ENCODE data around the gene CHCT1. TPM values are rescaled to one million over a fixed set of nuclear protein-coding genes. Genes with fewer than 3 reads are reported as not detected.
"Not testable (repeated sequence)": the region's sequence is repeated elsewhere in the genome, so short reads cannot be mapped to it uniquely, and the experiment has no call there.

The CHCT1 gene
- total and polyA plus RNA-seq, 12 donors = 0.37 to 0.41 TPM; not detected in 10

GRCh38 chr17:60412701-60413100 lies 9.6 kb upstream of the CHCT1 start:
- no peak overlapping the region for H3K4me3 ChIP-seq
- H3K27ac ChIP-seq = no peak overlapping the region
- DNase-seq = no peak
- 70 to 83% (median 73%) methylated on average over 3 of the region's 3 CpGs for WGBS, 4 donors
- intact Hi-C loops (cut with DNase I) = no loop called here
- H3K9me3 ChIP-seq (replicated peaks in 1 of 3) = no peaks in the 10 kb centered on the region
- H3K27me3 ChIP-seq = no peaks in the 10 kb centered on the region
- TF ChIP-seq CTCF (IDR thresholded peaks at IDR 0.05) (no peak), POLR2A (IDR thresholded peaks at IDR 0.05) (no peak)
- no peaks in the 10 kb centered on the region for H3K4me1 ChIP-seq (replicated peaks in 1 of 2)
- H3K36me3 ChIP-seq (replicated peaks in 1 of 2) = no peaks in the 10 kb centered on the region

- Histone ChIP-seq H3K36me3 (replicated peaks in 1 of 2) (no peaks in the 10 kb centered on the region), H3K9me3 (replicated peaks in 1 of 3) (no peaks in the 10 kb centered on the region), H3K27me3 (no peaks in the 10 kb centered on the region), H3K27ac (no peak overlapping the region), H3K4me3 (no peak overlapping the region), H3K4me1 (replicated peaks in 1 of 2) (no peaks in the 10 kb centered on the region)
- WGBS, 4 donors = 80 to 100% (median 91%) methylated on average over 1 of the region's 1 CpG
- no peak for DNase-seq
- no peak for TF ChIP-seq CTCF (IDR thresholded peaks at IDR 0.05)
- no peak for TF ChIP-seq POLR2A (IDR thresholded peaks at IDR 0.05)
- intact Hi-C loops (cut with DNase I) = no loop called here
Observed at GRCh38 chr17:60415146-60415545, 7.1 kb upstream of the CHCT1 start.

GRCh38 chr17:60416368-60416925 lies 5.8 kb upstream of the CHCT1 start:
- Histone ChIP-seq H3K4me1 (replicated peaks in 1 of 2) (peaks cover 0 to 6% of the 10 kb centered on the region in 2 donors), H3K4me3 (no peak overlapping the region), H3K27ac (no peak overlapping the region), H3K36me3 (replicated peaks in 1 of 2) (no peaks in the 10 kb centered on the region), H3K27me3 (no peaks in the 10 kb centered on the region), H3K9me3 (replicated peaks in 1 of 3) (no peaks in the 10 kb centered on the region)
- no peak for DNase-seq
- intact Hi-C loops (cut with DNase I) = no loop called here
- TF ChIP-seq CTCF (IDR thresholded peaks at IDR 0.05) = no peak
- no peak for TF ChIP-seq POLR2A (IDR thresholded peaks at IDR 0.05)
- 77 to 87% (median 84%) methylated on average over 2 of the region's 2 CpGs for WGBS, 4 donors

GRCh38 chr17:60419003-60419402 lies 3.3 kb upstream of the CHCT1 start:
- WGBS, 4 donors = 80 to 90% (median 83%) methylated on average over 4 of the region's 4 CpGs
- H3K9me3 ChIP-seq (replicated peaks in 1 of 3); H3K27me3 ChIP-seq; DNase-seq; H3K27ac ChIP-seq; H3K4me3 ChIP-seq; H3K36me3 ChIP-seq (replicated peaks in 1 of 2); H3K4me1 ChIP-seq (replicated peaks in 1 of 2); intact Hi-C loops (cut with DNase I): not testable (repeated sequence)

- WGBS, 4 donors = 88 to 92% (median 89%) methylated on average over 7 of the region's 7 CpGs
- intact Hi-C loops (cut with DNase I) = loop anchor here in 1 of 2 donors (10.0 kb wide), 1 partner anchor 185 kb away; no protein-coding TSS in a partner anchor
- H3K4me1 ChIP-seq (replicated peaks in 1 of 2); H3K9me3 ChIP-seq (replicated peaks in 1 of 3); H3K36me3 ChIP-seq (replicated peaks in 1 of 2); H3K4me3 ChIP-seq; H3K27ac ChIP-seq; H3K27me3 ChIP-seq; DNase-seq: not testable (repeated sequence)
Observed at GRCh38 chr17:60419875-60420274, 2.4 kb upstream of the CHCT1 start.
